Measurements from ENCODE around the gene EFCAB6. TPM values are rescaled to one million over a fixed set of nuclear protein-coding genes. Genes with fewer than 3 reads are reported as not detected.

Gene EFCAB6
- total RNA-seq, 1 experiment from 2014 or later = 0.52 TPM

- TF ChIP-seq ZNF274 (IDR thresholded peaks at IDR 0.05; ENCODE audit: low read depth, low read length) = no peak
- TF ChIP-seq, protein P1, sequence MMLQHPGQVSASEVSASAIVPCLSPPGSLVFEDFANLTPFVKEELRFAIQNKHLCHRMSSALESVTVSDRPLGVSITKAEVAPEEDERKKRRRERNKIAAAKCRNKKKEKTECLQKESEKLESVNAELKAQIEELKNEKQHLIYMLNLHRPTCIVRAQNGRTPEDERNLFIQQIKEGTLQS (IDR thresholded peaks at IDR 0.05) = no peak
These were observed 178.3 kb downstream of the EFCAB6 start (continued) for GRCh38 chr22:43633631-43634285.

GRCh38 chr22:43631846-43632245 is 180.3 kb downstream of the EFCAB6 start:
- Histone ChIP-seq H4K20me1 (ENCODE audit: insufficient read depth) (no peaks in the 10 kb centered on the region), H3K9ac (ENCODE audit: low read length) (no peak overlapping the region), H3K79me2 (ENCODE audit: insufficient read depth, low read length) (no peaks in the 10 kb centered on the region), H2AFZ (ENCODE audit: low read depth, low read length, poor library complexity, severe bottlenecking) (no peak overlapping the region), H3K36me3 (ENCODE audit: control insufficient read depth in 1 of 2, insufficient read depth in 2 of 2, low read length in 2 of 2) (no peaks in the 10 kb centered on the region), H3K9me2 (ENCODE audit: insufficient read depth) (no peaks in the 10 kb centered on the region), H3K4me1 (ENCODE audit: control insufficient read depth in 1 of 2, insufficient read depth in 2 of 2, low read length in 2 of 2) (no peaks in the 10 kb centered on the region), H3K4me2 (ENCODE audit: low read length) (no peak overlapping the region), H3K9me3 (ENCODE audit: control insufficient read depth in 1 of 2, insufficient read depth in 1 of 2, low read depth in 1 of 2, low read length in 2 of 2) (no peaks in the 10 kb centered on the region), H3K27ac (ENCODE audit: low read depth, low read length) (no peak overlapping the region), H3K27me3 (ENCODE audit: insufficient read depth, low read length) (peaks cover 5% of the 10 kb centered on the region; the same call in 1 of the 2 replicates), H3K4me3 (replicated peaks in 1 of 2; ENCODE audit: low read depth in 1 of 2, low read length in 2 of 2) (no peak overlapping the region)
- RAD21 ChIA-PET (ENCODE audit: low non-redundant PET in 1 of 2, low total read pairs in 2 of 2, uncharacterized antibody in 2 of 2, unreplicated experiment in 2 of 2) = no interaction called here
- CTCF ChIA-PET = no interaction called here
- ATAC-seq = no peak
- no peak for DNase-seq (ENCODE audit: low read depth, low spot score)
- POLR2A ChIA-PET = no interaction called here
- TF ChIP-seq ZNF274 (IDR thresholded peaks at IDR 0.05; ENCODE audit: low read depth, low read length) = no peak
- no TSS peak for BruUV-seq (replicated peaks)
- intact Hi-C loops (cut with micrococcal nuclease) = no loop called here

DNA sequence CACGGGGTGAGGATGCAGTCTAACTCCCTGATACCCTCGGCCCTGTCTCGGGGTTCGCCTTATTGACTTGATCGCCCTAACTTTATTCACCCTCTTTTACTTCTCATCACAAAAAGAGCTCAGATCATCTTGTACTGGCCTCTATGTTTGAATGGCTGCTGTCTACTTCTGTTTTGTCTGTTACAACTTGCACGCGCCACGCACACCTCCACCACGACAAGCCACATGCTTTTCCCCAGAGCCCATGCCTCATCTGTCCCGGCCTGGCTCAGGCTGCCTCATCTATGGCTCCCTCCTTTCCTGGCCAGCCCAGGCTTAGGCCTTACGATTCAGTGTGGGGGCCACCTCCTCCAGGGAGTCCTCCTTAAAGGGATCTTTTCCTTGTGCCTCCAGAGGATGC is 180.9 kb downstream of the EFCAB6 start:
- POLR2A ChIA-PET = no interaction called here
- H3K4me1 ChIP-seq (ENCODE audit: control insufficient read depth in 1 of 2, insufficient read depth in 2 of 2, low read length in 2 of 2) = no peaks in the 10 kb centered on the region
- ATAC-seq = no peak
- no peaks in the 10 kb centered on the region for H4K20me1 ChIP-seq (ENCODE audit: insufficient read depth)
- H3K9me2 ChIP-seq (ENCODE audit: insufficient read depth) = no peaks in the 10 kb centered on the region
- no peak overlapping the region for H3K27ac ChIP-seq (ENCODE audit: low read depth, low read length)
- TF ChIP-seq ZNF274 (IDR thresholded peaks at IDR 0.05; ENCODE audit: low read depth, low read length) (no peak), JUND (IDR thresholded peaks at IDR 0.05) (no peak), REST (IDR thresholded peaks at IDR 0.05; ENCODE audit: low read depth) (no peak), CEBPB (IDR thresholded peaks at IDR 0.05; ENCODE audit: low read depth) (no peak), SIN3A (IDR thresholded peaks at IDR 0.05; ENCODE audit: low read depth) (no peak), RAD21 (IDR thresholded peaks at IDR 0.05; ENCODE audit: low read depth) (no peak), SRF (IDR thresholded peaks at IDR 0.05; ENCODE audit: low read depth) (no peak), ZFX (IDR thresholded peaks at IDR 0.05) (no peak), EZH2 (IDR thresholded peaks at IDR 0.05) (no peak)
- TF ChIP-seq, protein P1 (IDR thresholded peaks at IDR 0.05) = no peak
- TF ChIP-seq, protein P2, sequence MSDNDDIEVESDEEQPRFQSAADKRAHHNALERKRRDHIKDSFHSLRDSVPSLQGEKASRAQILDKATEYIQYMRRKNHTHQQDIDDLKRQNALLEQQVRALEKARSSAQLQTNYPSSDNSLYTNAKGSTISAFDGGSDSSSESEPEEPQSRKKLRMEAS (IDR thresholded peaks at IDR 0.05) = no peak
- H3K4me2 ChIP-seq (ENCODE audit: low read length) = no peak overlapping the region
- no peaks in the 10 kb centered on the region for H3K79me2 ChIP-seq (ENCODE audit: insufficient read depth, low read length)
- DNase-seq (ENCODE audit: low read depth, low spot score) = no peak
- RAD21 ChIA-PET (ENCODE audit: low non-redundant PET in 1 of 2, low total read pairs in 2 of 2, uncharacterized antibody in 2 of 2, unreplicated experiment in 2 of 2) = no interaction called here
- H3K36me3 ChIP-seq (ENCODE audit: control insufficient read depth in 1 of 2, insufficient read depth in 2 of 2, low read length in 2 of 2) = no peaks in the 10 kb centered on the region
- intact Hi-C loops (cut with micrococcal nuclease) = no loop called here
- H3K9me3 ChIP-seq (ENCODE audit: control insufficient read depth in 1 of 2, insufficient read depth in 1 of 2, low read depth in 1 of 2, low read length in 2 of 2) = no peaks in the 10 kb centered on the region
- H3K4me3 ChIP-seq (replicated peaks in 1 of 2; ENCODE audit: low read depth in 1 of 2, low read length in 2 of 2) = no peak overlapping the region
- peaks cover 5% of the 10 kb centered on the region; the same call in 1 of the 2 replicates for H3K27me3 ChIP-seq (ENCODE audit: insufficient read depth, low read length)
- no peak overlapping the region for H3K9ac ChIP-seq (ENCODE audit: low read length)
- no peak overlapping the region for H2AFZ ChIP-seq (ENCODE audit: low read depth, low read length, poor library complexity, severe bottlenecking)
- BruUV-seq (replicated peaks) = no TSS peak
- CTCF ChIA-PET = no interaction called here
